GM19324 (cell line): ENCODE measurements around the gene ANKRD16.
A peak's percentile ranks its signal among the peaks of the same experiment; 100 is the strongest.
"Not testable (repeated sequence)": the region's sequence is repeated elsewhere in the genome, so short reads cannot be mapped to it uniquely, and the experiment has no call there.

Source experiments
- ATAC-seq: cut with Tn5 transposase; IDR thresholded peaks from one replicate; pipeline ENCODE4 v1.9.1; 2021; ENCODE audit warnings: mild to moderate bottlenecking, moderate library complexity; ENCODE audit not compliant: unreplicated experiment, low FRiP score

Gene ANKRD16

DNA sequence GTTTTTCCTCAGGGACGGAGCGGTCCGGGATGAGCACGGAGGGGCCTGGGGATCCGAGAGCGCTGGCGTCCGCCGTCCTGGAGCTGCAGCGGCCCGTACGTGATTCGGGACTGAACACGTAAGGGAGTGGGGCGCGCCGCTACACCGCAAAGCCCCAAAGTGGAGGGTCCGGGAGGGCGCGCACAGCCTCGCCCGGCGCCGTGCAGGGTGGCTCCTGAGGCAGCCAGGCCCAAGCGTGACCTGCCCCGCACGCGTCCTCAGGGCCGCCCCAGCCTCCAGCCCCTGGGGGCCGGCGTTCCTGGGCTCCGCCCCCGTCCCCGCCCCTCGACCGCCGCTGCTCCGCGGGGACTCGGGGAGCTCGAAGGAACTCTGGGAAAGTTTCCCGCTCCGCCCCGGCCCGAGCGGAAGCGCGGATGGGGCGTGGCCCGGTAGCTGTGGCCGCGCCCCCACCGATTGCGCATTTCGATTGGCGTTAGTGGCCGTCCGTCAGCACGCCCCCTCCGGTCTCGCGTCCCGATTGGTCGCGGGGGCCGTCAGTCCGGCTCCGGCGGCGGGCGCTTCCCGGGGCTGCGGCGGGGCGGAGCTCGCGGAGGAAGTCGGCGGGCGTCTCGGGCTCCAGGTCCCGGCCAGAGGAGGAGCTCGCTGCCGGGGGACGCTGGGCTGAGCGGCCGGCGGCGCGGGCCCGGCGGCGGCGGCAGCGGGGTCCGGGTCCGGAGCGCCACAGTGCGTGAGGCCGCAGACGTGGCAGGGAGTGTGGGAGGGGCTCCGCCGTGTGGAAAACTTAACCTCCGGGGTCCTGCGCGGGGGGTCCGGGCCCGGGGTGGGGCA, at the start of gene ANKRD16, which contains the start of gene FBH1:
TSS of gene ANKRD16 (minus strand) at position 270 of the 828 bp plus-strand sequence. CDS start 539 bp downstream, outside the sequence.
TSS of gene FBH1 (plus strand) at position 620 of the 828 bp plus-strand sequence. CDS start at position 723, 103 bp downstream.
- peak; percentile 94 for ATAC-seq

- ATAC-seq = no peak
Measured at GRCh38 chr10:5938291-5938690, 48.6 kb upstream of the ANKRD16 start.

GRCh38 chr10:5937016-5937415, 47.3 kb upstream of the ANKRD16 start:
- no peak for ATAC-seq

GRCh38 chr10:5935628-5936027, 45.9 kb upstream of the ANKRD16 start:
- ATAC-seq = no peak

GRCh38 chr10:5933909-5934546, 44.3 kb upstream of the ANKRD16 start:
- ATAC-seq = no peak

- no peak for ATAC-seq
Measured at GRCh38 chr10:5932345-5932744, 42.7 kb upstream of the ANKRD16 start.

DNA sequence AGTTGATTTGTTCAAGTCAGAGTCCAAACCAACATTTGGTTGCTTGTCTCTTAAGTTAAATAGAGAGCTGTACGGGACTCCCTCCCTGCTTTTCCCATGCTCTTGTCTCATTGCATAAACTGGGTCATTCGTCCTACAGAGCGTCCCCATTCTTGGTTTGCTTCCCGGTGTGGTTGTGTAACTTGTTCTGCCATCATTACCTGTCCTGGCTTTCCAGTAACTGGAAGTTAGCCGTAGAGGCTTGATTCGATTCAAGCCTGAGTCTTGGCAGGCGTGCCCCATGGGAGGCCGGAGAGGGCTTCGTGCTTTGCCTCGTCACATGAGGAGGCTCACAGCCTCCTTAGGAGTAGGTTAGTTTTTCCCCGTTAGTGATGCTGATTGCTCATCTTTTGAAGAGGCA, 40.6 kb upstream of the ANKRD16 start:
- no peak for ATAC-seq

GRCh38 chr10:5929442-5929841, 39.7 kb upstream of the ANKRD16 start:
- ATAC-seq = no peak

- ATAC-seq = no peak
Measured at GRCh38 chr10:5927306-5927705, 37.6 kb upstream of the ANKRD16 start.

- ATAC-seq = no peak
Measured at GRCh38 chr10:5924889-5925288, 35.2 kb upstream of the ANKRD16 start.

GRCh38 chr10:5921746-5922145, 32.1 kb upstream of the ANKRD16 start:
- no peak for ATAC-seq

- ATAC-seq = no peak
Measured at GRCh38 chr10:5919568-5919967, 29.9 kb upstream of the ANKRD16 start.

DNA sequence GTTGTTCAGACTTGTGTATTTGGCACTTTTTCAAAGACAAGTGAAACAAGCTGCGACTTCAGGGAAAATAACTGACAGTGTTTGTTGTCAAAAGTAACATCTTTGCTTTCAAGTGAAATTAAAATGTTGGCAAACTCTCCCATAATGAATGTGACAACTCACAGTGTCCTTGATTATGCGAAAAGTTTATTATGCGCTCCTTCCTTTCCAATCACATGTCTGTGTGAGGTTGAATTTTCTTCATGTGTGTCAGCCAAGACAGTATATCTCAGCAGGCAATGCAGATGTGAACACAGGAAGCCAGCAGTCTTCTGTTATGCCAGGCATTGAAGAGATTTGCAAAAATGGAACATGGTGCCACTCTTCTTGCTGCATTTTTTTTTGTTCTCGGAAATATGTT, 29.1 kb upstream of the ANKRD16 start:
- no peak for ATAC-seq

- no peak for ATAC-seq
Measured at GRCh38 chr10:5917305-5917704, 27.6 kb upstream of the ANKRD16 start.

GRCh38 chr10:5915451-5915850, 25.8 kb upstream of the ANKRD16 start:
- ATAC-seq = no peak

GRCh38 chr10:5913736-5914135, 24.0 kb upstream of the ANKRD16 start:
- no peak for ATAC-seq

GRCh38 chr10:5911670-5912069, 22.0 kb upstream of the ANKRD16 start:
- no peak for ATAC-seq

- no peak for ATAC-seq
Measured at GRCh38 chr10:5910323-5911100, 20.8 kb upstream of the ANKRD16 start.

- ATAC-seq = not testable (repeated sequence)
Measured at GRCh38 chr10:5908676-5909075, 19.0 kb upstream of the ANKRD16 start.

DNA sequence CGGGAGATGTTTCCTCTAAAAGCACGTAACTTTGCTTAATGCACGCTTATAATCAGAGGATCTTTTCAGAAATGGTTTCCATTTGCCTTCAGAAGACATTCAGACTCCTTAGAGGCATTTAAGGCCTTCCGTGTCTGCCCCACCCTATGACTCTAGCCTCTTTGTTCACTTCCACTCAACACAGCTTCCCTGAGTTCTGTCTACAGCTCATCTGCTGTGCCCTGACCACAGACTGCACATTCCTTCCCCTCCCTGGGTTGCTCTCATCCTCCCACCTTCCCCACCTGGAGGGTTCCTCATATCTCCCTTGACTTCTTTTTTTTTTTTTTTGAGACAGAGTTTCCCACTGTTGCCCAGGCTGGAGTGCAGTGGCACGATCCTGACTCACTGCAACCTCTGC, 17.0 kb upstream of the ANKRD16 start:
- no peak for ATAC-seq
